Ovary (tissue), 9 donors: ENCODE data around the gene CALD1. TPM values are rescaled to one million over a fixed set of nuclear protein-coding genes. Genes with fewer than 3 reads are reported as not detected.
A peak's percentile ranks its signal among the peaks of the same experiment; 100 is the strongest.

Experiments used
- DNase-seq, 5 donors: peaks; one replicate each; pipeline ENCODE4 v3.0.0-alpha.2; 2019 to 2020
- H3K27ac ChIP-seq, 2 donors: fragments of 200-600 bp; one replicate each; pipeline versions ENCODE4 v1.5.1 to v1.8.0; 2019 to 2022
- H3K27me3 ChIP-seq: fragments of 200-600 bp; one replicate; pipeline ENCODE4 v1.8.0; 2022
- H3K36me3 ChIP-seq: fragments of 200-600 bp; sonication (generic); one replicate; pipeline ENCODE4 v1.5.1; 2019
- H3K4me1 ChIP-seq: one replicate; pipeline ENCODE4 v1.8.1; 2013; ENCODE audit warnings: mild to moderate bottlenecking, moderate library complexity; ENCODE audit not compliant: insufficient read depth
- H3K4me3 ChIP-seq: fragments of 200-600 bp; sonication (generic); one replicate; pipeline ENCODE4 v1.5.1; 2017
- H3K9me3 ChIP-seq, 2 donors: fragments of 200-600 bp in 1 of 2; sonication (generic) in 1 of 2; one replicate each; pipeline versions ENCODE4 v1.5.1 to v1.8.1; 2013 to 2019; ENCODE audit warnings: mild to moderate bottlenecking in 1 of 2, moderate library complexity in 1 of 2
- CTCF ChIP-seq, 3 donors: fragments of 450-650 bp in 2 of 3; fragments of 200-600 bp in 1 of 3; IDR thresholded peaks; one replicate each; pipeline versions ENCODE4 v1.5.1 to v1.8.0; 2016 to 2022; ENCODE audit warnings: antibody characterized with exemption in 3 of 3, mild to moderate bottlenecking in 1 of 3
- EP300 ChIP-seq: sonication (generic); formaldehyde crosslinking; IDR thresholded peaks from one replicate; pipeline ENCODE4 v1.6.1; 2017; ENCODE audit warnings: antibody characterized with exemption
- POLR2A ChIP-seq: fragments of 450-650 bp; IDR thresholded peaks from one replicate; pipeline ENCODE4 v1.6.1; 2017; ENCODE audit warnings: antibody characterized with exemption, mild to moderate bottlenecking, moderate library complexity
- WGBS, 3 donors: extraction: QIAGEN DNeasy Blood & Tissue Kit in 1 of 3; methylation state at CpG; one replicate each; pipeline versions ENCODE4 v1.1.5 to v1.1.7; 2013 to 2017; 5-methylcytosine and 5-hydroxymethylcytosine counted together
- intact Hi-C, 4 donors: fragments of 100-400 bp; cut with DNase I; formaldehyde crosslinking; loops; one replicate each; pipeline versions ENCODE4 v1.11.0 to v1.15.1; 2022 to 2023
- polyA plus RNA-seq, 2 donors: library from polyadenylated mRNA; stranded (reverse); fragments of 200-250 nt in 1 of 2; fragments of 350-450 nt in 1 of 2; fragmentation: Illumina TruSeq in 1 of 2; extraction: RNeasy Lipid Tissue Mini Kit (QIAGEN cat#74804) in 1 of 2; gene quantifications; one replicate each; pipeline ENCODE4 v1.2.3, GENCODE V29; 2013 to 2014
- total RNA-seq, 7 donors: library from RNA; depleted of rRNA in 2 of 7; stranded (reverse); fragments of >200 nt in 2 of 7; fragmentation: NEBNext Ultra II Directional in 3 of 7; extraction: Animal tissue kit (Norgen Biotek cat#: 25700) in 3 of 7; gene quantifications; one replicate each; pipeline versions ENCODE4 v1.1.0 to v1.2.4, GENCODE V29; 2016 to 2023
- donor health status: DM: no; HTN: no; CAD: no; lungs with moderate emphysema.
- donor health status: DM: no; HTN: no; CAD: no.
- donor health status: Bipolar disorder and iron deficiency.
- donor health status: DM: yes; HTN: yes; CAD: no.
- donor health status: DM: no; HTN: no; CAD: no.
- donor health status: DM: yes; HTN: yes; CAD: no.

The CALD1 gene
- total and polyA plus RNA-seq, 9 donors: 306 to 697 (median 463) TPM

- Histone ChIP-seq H3K9me3 (no peaks in the 10 kb centered on the region), H3K36me3 (no peaks in the 10 kb centered on the region), H3K4me3 (peak overlapping the region; percentile 50), H3K27ac (peak overlapping the region; percentile 15 to 66), H3K27me3 (no peaks in the 10 kb centered on the region), H3K4me1 (peaks cover 31% of the 10 kb centered on the region)
- peak; percentile 78 to 86 (median 82) for DNase-seq
- 0 to 6% (median 3%) methylated on average over 22 of the region's 22 CpGs for WGBS, 3 donors
- TF ChIP-seq POLR2A: peak; percentile 39
- TF ChIP-seq CTCF (IDR thresholded peaks at IDR 0.05): no peak
- intact Hi-C loops: no loop called here
These were observed 111.8 kb downstream of the CALD1 start for GRCh38 chr7:134891262-134891695.

- H3K27me3 ChIP-seq: no peaks in the 10 kb centered on the region
- no peaks in the 10 kb centered on the region for H3K36me3 ChIP-seq
- H3K4me3 ChIP-seq: peak overlapping the region; percentile 50
- peaks cover 26% of the 10 kb centered on the region for H3K4me1 ChIP-seq
- no peak for DNase-seq
- intact Hi-C loops: no loop called here
- WGBS, 3 donors: 14 to 23% (median 18%) methylated on average over 14 of the region's 14 CpGs
- TF ChIP-seq POLR2A (no peak), CTCF (IDR thresholded peaks at IDR 0.05) (no peak), EP300 (no peak)
- H3K9me3 ChIP-seq: no peaks in the 10 kb centered on the region
- H3K27ac ChIP-seq: peak overlapping the region; percentile 15 to 66
These were observed 112.6 kb downstream of the CALD1 start for GRCh38 chr7:134891696-134892678.

- intact Hi-C loops: no loop called here
- no peak for TF ChIP-seq POLR2A
- TF ChIP-seq EP300: no peak
- Histone ChIP-seq H3K4me3 (peak overlapping the region; percentile 50), H3K4me1 (peaks cover 20% of the 10 kb centered on the region), H3K9me3 (no peaks in the 10 kb centered on the region), H3K27ac (peak overlapping the region; percentile 41 to 52), H3K36me3 (no peaks in the 10 kb centered on the region), H3K27me3 (no peaks in the 10 kb centered on the region)
- WGBS, 3 donors: 39 to 54% (median 53%) methylated on average over 3 of the region's 3 CpGs
- no peak for DNase-seq
These were observed 113.5 kb downstream of the CALD1 start for GRCh38 chr7:134892963-134893362.

- no peaks in the 10 kb centered on the region for H3K27me3 ChIP-seq
- no peak for DNase-seq
- H3K27ac ChIP-seq: no peak overlapping the region
- peaks cover 21% of the 10 kb centered on the region for H3K4me1 ChIP-seq
- intact Hi-C loops: no loop called here
- TF ChIP-seq CTCF (IDR thresholded peaks at IDR 0.05) (no peak), EP300 (no peak), POLR2A (no peak)
- no peaks in the 10 kb centered on the region for H3K36me3 ChIP-seq
- H3K4me3 ChIP-seq: no peak overlapping the region
- WGBS, 3 donors: 92 to 95% (median 93%) methylated on average over 7 of the region's 7 CpGs
- H3K9me3 ChIP-seq: no peaks in the 10 kb centered on the region
These were observed 114.5 kb downstream of the CALD1 start for GRCh38 chr7:134893920-134894319.

GRCh38 chr7:134894928-134895327 lies 115.5 kb downstream of the CALD1 start:
- no peaks in the 10 kb centered on the region for H3K27me3 ChIP-seq
- no peaks in the 10 kb centered on the region for H3K36me3 ChIP-seq
- TF ChIP-seq EP300 (no peak), CTCF (IDR thresholded peaks at IDR 0.05) (no peak), POLR2A (no peak)
- DNase-seq: no peak
- 84 to 88% (median 88%) methylated on average over 1 of the region's 1 CpG for WGBS, 3 donors
- intact Hi-C loops: no loop called here
- H3K4me1 ChIP-seq: peaks cover 23% of the 10 kb centered on the region
- no peaks in the 10 kb centered on the region for H3K9me3 ChIP-seq
- no peak overlapping the region for H3K4me3 ChIP-seq
- H3K27ac ChIP-seq: no peak overlapping the region
